GM23338 (cell line): ENCODE data around the gene IL24.

ENCODE experiments used
- CREB1 ChIP-seq: fragments of 250-450 bp; sonication (Bioruptor Pico); IDR thresholded peaks from 2 replicates; pipeline ENCODE4 v1.5.0; 2020; ENCODE audit warnings: low read depth, mild to moderate bottlenecking, moderate library complexity
- CTCF ChIP-seq, 2 experiments: fragments of 200-600 bp in 1 of 2; sonication (generic) in 1 of 2; conservative IDR thresholded peaks; 2 replicates each; pipeline versions ENCODE4 v1.5.1 to v1.6.1; 2016 to 2017; ENCODE audit warnings: antibody characterized with exemption in 2 of 2, low read depth in 2 of 2, mild to moderate bottlenecking in 2 of 2, moderate library complexity in 1 of 2
- POLR2AphosphoS5 ChIP-seq: IDR thresholded peaks from 2 replicates; pipeline ENCODE4 v1.6.1; 2016; ENCODE audit warnings: antibody characterized with exemption, low read depth
- REST ChIP-seq: IDR thresholded peaks from one replicate; pipeline ENCODE4 v1.6.1; 2018; ENCODE audit warnings: antibody characterized with exemption; ENCODE audit not compliant: unreplicated experiment

DNA sequence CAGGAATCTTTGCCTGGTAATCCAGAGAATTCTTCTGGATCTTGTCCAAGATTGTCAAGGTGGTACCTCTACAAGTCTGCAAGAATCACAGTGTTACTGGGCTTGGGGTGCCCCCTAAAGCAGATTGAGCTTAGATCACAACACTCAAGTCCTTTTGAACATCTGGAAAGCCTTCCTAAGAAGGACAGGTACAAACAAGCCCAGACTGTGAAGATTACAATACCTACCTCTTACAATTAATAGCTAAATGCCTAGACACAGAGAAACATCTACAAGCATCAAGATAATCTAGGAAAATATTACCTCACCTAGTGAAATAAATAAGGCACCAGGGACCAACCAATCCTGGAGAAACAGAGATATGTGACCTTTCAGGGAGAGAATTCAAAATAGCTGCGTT, 49.3 kb upstream of the IL24 start:
- no peak for TF ChIP-seq CTCF (conservative IDR thresholded peaks at IDR 0.05; ENCODE audit: low read depth in 2 of 2)
- no peak for TF ChIP-seq POLR2AphosphoS5
- TF ChIP-seq REST: no peak
- TF ChIP-seq CREB1 (CRISPR knock-in tag): no peak
